ENCODE measurements around the gene ARHGAP10.
"Not testable (repeated sequence)": the region's sequence is repeated elsewhere in the genome, so short reads cannot be mapped to it uniquely, and the experiment has no call there.

Gene ARHGAP10

DNA sequence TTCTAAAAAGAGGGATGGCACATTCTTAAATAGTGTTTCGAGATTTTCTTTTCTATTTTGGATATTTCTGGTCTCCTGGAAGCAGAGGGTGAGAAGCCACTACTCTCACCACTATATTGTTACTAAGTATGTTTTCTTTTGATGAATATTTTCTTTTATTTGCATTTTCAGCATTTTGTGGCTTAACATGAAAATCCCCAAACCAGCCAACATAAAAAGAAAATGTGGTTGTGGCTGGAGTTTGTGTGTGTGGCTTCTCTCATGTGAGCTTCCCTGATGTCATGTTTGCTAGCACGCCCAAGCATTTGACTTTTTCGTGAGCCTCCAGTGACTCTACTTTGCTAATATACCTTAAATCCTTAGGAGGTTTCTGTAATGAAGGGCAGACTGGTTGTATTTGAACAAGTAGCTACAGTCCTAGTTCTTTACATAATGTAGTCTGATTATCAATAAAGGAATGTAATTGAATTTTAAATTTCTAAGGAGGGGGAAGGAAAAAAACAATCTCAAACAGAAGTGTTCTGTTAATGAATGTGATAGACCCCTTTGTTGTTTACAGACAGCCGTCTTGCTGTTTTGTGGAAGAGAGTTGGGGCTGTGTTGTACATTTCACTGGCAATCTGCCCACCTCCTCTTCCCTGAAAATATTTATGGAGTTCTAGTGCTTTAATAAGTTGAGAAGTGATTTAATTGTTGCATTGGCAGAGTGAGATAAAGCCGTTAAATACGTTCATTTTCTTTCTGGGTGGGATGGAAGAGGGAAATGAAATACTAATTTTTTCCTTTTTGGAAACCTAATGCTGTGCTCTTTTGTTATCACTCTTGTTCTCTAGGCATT is 114.6 kb downstream of the ARHGAP10 start:
- in situ Hi-C loops (cut with MboI; ENCODE audit: low sequenced_read_pairs) = no loop called here

DNA sequence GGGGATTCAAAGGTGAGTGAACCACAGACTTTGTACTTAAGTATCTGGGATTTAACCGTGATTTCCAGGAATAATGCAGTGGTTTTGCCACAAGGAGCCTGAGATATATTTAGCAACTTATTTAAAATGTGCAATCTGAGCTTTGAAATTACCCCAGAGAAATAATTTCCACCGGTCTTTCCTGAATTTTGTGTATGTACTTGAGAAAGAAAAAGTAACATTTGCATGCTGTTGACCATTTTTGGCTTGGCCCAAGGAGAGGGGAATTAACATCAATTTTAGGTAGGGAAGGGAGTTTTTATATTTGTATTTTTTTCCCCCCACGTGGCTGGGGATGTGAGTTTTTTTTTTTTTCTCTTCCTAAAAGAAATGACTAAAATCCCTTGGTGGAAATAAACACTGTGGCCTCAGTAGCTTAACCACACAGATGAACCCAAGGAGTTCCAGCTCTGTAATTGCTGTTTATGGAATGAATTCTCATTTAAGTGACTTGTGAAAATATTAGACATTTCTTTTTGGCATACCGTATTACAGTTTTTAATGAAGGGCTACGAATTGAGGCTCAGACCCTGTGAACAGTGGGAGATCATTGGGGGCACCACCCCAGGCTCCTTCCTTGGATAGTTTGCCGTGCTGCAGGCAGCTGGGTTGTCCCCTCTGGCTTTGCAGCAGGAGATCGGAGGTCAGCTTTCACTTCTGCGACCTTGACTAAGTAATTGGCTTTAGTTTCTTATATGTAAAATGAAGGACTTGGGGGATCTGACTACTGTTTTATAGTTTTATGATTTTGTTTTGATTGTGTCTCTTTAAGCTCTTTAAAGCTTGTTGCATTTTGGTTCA is 116.1 kb downstream of the ARHGAP10 start:
- in situ Hi-C loops (cut with MboI; ENCODE audit: low sequenced_read_pairs) = no loop called here

DNA sequence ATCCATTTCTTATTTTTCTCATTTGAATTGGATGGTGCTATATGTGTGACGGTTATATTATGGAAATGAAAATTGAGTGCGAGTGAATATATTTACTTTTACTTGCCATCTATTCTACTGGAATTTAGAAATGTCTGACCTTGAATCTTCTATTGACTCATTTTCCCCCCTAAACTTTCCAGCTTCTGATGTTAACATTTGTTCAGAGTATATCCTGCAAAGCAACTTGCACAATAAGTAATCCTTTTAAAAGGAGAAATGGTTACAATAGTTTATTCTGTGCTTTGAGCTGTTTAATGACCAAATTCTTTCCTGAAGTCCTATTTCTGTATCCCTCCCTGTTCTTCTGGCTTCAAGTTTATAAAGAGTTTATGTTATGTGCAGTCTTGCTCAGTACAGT is 116.7 kb downstream of the ARHGAP10 start:
- in situ Hi-C loops (cut with MboI; ENCODE audit: low sequenced_read_pairs) = no loop called here

DNA sequence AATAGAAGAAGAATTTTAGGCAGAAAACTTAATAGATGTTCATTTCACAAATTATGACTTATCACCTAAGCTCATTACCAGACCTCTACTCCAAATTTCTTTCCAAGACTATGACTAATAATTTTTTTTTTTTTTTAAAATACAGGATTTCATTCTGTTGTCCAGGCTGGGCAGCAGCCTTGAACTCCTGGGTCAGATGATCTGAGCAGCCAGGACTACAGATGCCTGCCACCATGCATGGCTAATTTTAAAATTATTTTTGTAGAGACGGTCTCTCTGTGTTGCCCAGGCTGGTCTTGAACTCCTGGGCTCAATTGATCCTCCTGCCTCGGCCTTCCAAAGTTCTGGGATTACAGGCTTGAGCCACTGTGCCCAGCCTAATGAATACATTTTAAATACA is 119.2 kb downstream of the ARHGAP10 start:
- in situ Hi-C loops (cut with MboI; ENCODE audit: low sequenced_read_pairs) = no loop called here

DNA sequence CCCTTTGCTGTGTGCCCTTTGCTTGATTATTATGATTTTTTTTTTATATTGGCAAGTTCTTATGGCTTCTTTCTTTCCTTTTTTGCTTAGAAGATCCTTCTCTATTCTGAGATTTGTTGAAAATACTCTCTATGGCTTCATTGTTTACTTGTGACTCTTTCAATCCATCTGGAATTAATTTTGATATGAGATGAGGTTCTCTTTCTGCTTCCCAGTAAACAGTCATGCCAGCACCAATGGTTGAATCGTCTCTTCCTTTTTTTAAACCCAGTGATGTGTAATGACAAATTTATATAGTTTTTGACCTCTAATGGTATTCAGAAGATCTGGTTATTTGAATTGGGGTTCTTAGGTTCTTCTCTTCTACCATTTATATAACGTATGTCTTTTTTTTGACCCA is 121.8 kb downstream of the ARHGAP10 start:
- in situ Hi-C loops (cut with MboI; ENCODE audit: low sequenced_read_pairs) = no loop called here

DNA sequence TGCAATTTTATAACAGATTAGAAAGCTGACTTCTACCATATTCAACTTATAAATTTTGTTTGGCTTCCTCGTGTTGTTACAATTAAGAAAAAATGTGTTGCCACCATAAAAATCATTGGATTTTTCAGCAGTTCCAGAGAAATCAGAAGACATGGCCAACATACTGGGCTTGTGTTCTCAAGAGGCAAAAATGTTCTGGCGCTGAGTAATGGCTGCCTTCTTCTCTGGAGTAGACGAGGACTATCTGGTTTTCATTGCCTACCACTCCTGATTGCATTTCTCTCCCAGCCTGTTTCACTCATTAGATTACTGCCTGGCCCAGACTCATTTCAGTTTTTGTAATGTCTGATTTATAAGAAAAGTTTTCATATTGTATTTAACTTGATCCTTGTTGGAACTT is 122.3 kb downstream of the ARHGAP10 start:
- in situ Hi-C loops (cut with MboI; ENCODE audit: low sequenced_read_pairs) = no loop called here

DNA sequence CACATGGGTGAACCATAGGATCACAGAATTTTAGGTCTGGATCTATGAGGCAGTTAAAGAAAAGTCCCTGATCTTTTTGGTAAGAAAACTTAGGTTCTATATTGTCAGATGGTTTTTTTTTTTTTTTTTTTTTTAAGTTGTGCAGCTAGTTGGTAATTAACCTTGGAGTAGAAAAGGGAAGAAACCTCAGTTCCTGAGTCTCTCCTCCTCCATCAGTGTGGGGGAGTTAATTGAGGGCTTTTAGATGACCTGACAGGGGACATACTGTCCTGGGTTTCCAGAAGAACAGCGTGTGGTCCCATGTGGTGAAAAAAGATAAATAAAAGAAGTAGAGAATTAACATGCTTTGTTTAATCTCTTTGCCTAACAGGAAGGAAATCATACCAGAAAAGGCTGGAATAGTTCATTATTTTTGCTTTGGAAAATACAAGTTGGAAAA is 123.7 kb downstream of the ARHGAP10 start:
- in situ Hi-C loops (cut with MboI; ENCODE audit: low sequenced_read_pairs) = no loop called here

DNA sequence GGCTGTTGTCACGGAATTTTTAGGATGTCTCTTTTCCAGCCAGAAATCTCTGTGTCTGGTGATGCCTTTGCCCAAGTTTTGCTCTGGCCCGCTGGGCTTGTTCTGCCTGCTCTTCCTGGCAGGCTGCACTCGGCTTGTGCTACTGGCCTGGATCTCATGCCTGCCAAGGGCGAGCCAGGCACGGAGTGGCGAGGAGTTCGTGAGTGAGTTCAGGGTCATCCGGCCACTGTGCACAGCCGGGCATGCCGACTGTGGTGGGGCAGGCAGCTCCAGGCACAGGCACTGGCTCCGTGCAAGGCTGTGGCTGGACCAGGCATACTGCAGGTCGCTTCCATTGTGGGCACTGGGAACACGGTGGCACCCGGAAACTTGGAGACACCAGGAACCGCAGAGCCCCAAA is 129.1 kb downstream of the ARHGAP10 start:
- in situ Hi-C loops (cut with MboI; ENCODE audit: low sequenced_read_pairs) = no loop called here

DNA sequence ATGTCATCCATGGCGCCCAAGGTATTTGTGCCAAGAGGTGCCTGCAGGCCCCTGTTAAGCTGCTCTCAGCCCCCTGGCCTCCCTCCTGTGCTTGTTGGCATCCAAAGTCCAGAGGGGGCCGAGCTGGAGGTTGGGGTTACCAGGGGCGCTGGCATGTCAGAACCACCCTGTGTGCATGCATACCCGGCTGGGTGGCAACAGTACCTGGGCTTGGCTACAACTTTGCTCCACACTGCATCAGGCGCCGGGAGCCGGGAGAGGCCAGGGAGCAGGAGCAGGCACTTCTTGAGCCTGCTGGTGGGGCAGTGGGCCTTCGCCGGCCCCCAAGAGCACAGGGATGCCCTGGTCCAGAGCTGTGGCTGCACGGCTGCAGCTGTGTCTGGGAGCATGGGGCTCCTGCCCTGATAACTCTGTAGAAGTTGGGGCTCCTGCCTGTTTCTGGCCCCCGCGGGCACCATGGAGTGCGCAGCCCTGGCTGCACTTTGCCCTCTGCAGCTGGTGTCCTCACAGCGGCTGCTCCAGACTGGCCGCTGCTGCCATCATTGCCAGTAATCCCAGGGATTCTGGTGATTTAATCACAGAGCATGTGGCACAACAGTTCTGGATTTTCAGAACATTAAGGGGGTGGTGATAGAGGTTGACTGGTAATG is 130.3 kb downstream of the ARHGAP10 start:
- in situ Hi-C loops (cut with MboI; ENCODE audit: low sequenced_read_pairs) = no loop called here

DNA sequence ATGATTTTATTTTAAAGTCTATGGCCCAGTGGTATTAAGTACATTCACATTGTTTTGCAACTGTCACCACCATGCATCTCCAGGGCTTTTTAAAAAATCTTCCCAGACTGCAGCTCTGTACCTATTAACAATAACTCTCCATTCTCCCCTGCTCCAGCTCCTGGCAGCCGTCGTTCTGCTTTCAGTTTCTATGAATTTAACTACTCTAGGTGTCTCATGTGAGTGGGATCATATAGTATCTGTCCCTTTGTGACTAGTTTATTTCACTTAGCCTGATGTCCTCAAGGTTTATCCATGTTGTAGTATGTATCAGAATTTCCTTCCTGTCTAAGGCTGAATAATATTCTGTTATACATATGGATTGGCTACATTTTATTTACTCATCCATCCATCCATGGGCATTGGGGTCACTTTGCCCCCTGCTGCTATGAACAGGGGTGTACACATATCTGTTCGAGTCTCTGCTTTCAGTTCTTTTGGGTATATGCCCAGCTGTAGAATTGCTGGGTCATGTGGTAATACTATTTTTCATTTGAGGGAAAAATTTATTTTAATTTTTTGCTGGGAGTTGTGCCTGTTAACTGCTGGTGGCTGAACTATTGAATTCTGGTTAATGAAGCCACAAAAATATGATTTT is 131.3 kb downstream of the ARHGAP10 start:
- in situ Hi-C loops (cut with MboI; ENCODE audit: low sequenced_read_pairs) = no loop called here

DNA sequence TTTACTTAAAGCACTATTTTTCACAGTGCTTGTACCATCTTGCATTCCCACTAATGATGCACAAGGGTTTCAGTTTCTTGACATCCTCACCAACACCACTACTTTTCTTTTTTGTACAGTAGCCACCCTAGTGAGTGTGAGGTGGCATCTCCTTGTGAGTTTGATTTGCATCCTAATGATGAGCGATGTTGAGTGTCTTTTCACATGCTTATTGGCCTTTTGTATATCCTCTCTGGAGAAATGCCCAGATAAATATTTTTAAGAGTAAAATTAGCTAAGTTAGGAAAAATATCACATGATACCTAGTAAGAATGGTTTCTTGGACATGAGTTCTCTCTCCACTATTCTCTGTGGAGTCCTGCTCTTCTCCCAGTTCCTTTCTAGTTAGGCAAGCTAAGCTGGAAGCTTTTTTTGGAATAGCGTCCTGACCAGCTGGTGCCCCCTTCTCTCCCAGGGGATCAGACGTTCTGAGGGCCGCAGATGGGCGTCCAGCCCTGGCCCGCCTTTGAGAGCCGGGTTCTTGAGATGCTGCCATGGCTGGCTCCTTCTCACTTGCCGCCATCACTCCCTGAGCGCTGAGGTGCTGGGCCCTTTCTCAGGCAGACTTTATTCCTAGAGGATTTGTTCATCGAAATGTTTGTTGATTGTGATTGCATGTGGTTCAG is 132.1 kb downstream of the ARHGAP10 start:
- in situ Hi-C loops (cut with MboI; ENCODE audit: low sequenced_read_pairs) = no loop called here

DNA sequence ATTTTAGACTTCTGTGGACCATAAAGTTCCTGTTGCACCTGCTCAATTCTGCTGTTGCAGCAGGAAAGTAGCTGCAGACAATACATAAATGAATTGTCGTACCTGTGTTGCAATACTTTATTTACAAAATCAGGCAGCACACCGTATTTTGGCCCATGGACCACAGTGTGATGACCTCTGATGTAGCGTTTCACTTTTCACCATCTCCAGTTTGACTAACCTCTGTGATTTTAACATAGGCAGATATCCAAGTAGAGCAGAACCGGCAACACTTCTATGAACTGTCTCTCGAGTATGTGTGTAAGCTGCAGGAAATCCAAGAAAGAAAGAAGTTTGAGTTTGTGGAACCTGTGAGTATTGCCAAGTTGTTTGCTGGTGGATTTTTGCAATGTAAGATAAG is 132.7 kb downstream of the ARHGAP10 start:
- in situ Hi-C loops (cut with MboI; ENCODE audit: low sequenced_read_pairs) = no loop called here

DNA sequence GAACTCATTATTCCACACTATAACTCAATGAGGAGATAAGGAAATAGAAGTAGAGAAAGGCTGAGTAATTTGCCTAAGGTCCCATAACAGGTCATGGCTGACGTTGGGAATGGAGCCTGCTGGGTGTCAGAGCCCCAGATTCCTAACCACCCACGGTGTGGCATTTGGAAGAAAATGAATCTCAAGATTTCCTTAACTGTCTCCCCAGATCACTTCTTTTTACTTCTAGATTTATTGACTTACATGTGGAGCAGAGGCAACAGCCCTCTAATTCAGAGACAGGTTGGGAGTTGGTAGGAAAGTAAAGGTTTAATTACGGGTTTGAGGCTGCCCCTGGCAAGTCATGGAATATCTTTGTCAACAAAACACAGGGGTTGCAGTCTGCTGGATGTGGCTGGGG is 134.0 kb downstream of the ARHGAP10 start:
- in situ Hi-C loops (cut with MboI; ENCODE audit: low sequenced_read_pairs) = no loop called here

DNA sequence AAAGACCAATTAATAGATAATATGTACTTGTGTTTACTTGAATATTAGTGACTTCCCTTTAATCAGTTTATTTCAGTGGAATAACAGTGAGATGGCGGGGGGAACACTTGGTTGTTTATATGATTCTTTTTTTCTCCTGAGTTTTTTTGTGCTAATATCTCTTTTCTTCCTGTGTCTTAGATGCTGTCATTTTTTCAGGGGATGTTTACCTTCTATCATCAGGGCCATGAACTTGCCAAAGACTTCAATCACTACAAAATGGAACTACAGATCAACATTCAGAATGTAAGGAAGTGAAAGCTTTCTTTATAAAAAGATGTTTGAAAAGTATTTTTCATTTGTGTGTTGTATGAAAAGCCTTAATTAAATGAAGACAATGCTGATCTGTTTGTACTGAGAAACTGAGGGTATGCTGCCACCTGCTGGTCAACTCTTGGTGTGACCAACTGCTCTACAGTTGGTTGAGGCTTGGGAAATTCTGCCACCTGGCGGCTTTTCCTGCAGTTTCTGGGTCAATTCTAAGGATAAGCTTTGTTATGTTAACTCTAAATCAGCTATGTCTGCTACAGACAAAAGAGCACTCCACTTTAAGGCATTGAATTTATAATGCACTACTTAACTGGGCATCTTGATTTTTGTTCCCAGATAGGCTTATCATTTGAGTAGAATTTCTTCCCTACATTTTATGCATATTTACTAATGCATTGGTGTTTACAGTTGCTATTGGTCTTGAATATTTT is 134.8 kb downstream of the ARHGAP10 start:
- in situ Hi-C loops (cut with MboI; ENCODE audit: low sequenced_read_pairs) = no loop called here

DNA sequence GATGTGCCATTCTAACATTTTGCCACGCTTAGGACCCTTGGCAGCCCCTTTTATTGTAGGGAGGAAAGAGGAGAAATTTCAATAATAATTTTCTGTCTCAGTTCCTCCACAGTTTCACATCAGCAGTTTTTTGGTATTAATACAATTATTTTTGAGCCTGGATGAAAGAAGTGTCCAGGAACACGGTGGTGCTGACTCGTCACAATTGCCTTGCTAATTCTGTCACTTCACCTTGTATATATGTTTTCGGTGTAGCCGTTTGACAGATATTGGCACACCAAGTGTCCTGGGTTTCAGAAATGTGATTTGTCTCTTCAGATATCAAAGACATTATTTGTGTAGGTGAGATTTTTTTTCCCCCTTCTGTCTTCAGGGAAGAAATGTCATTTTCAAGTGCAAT is 142.2 kb downstream of the ARHGAP10 start:
- in situ Hi-C loops (cut with MboI; ENCODE audit: low sequenced_read_pairs) = no loop called here

DNA sequence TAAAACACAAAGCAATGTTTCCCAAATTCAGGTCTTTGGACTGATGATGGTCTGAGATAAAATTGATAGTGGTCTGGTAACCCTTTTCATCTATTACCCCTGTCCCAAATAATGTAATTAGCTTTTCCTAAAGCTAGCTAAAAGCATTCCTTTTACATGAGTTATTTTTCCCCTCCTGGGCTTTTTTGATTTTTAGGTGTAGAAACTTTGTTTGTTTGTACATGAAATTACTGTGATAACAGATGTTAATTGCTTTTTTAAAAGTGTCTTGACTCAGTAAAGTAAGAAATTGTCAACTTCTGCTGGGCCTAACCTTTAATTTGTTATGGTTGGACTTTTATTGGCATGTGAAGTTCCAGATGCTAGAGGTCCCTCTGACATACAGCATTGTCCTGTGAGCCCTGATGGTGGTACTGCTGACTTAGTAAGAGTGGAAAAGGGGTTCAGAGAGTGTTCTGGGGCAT is 145.5 kb downstream of the ARHGAP10 start:
- in situ Hi-C loops (cut with MboI; ENCODE audit: low sequenced_read_pairs) = no loop called here

DNA sequence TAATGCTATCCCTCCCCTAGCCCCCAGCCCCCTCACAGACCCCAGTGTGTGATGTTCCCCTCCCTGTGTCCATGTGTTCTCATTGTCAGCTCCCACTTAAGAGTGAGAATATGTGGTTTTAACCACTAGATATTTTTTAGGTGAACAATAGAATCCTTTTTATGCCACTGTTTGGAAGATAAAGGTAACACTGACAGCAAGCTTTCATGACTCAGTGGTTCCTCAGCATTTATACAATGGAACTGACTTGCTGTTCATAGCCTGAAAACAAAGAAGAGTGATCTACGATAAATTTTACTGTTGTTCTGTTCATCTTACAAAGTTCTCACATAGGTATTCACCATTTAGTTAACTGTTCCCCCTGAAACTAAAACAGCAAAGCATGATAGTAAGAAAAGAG is 147.8 kb downstream of the ARHGAP10 start:
- in situ Hi-C loops (cut with MboI; ENCODE audit: low sequenced_read_pairs) = no loop called here

DNA sequence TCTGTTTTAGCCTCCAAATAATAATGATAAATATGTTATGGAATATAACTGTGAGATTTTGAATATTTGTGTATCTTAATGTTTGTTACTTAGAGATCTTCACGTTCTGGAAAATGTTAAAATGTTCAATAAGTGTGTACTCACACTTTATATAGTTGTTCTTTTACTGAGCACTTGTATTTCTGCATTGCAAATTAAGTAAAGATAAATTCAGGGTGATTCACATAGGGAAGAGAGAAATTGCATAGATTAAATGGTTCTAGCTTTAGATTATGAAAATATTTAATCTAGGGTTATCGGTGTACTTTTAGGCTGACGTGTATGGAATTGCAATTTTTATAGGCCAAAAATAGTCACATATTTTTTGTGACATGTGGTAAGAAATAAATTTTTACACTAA is 148.6 kb downstream of the ARHGAP10 start:
- in situ Hi-C loops (cut with MboI; ENCODE audit: low sequenced_read_pairs) = no loop called here

DNA sequence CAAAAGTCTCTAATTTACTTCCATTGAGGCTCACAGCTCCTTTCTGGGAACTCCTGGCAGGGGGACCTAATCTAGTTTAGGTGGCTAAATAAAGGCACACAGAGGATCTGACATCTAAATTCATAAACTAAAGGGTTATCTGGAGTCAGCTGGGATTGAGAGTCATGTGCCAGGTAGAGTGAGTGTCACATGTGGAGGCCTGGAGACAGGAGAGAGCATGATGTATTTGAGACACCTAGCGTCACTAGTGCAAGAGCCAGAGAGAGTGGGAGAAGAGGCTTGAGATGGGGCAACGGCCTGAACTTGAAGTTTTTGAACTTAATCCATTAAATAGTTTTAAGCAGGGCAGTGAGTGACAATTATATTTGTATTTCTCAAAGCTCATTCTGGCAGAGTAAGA is 152.6 kb downstream of the ARHGAP10 start:
- in situ Hi-C loops (cut with MboI; ENCODE audit: low sequenced_read_pairs) = no loop called here

DNA sequence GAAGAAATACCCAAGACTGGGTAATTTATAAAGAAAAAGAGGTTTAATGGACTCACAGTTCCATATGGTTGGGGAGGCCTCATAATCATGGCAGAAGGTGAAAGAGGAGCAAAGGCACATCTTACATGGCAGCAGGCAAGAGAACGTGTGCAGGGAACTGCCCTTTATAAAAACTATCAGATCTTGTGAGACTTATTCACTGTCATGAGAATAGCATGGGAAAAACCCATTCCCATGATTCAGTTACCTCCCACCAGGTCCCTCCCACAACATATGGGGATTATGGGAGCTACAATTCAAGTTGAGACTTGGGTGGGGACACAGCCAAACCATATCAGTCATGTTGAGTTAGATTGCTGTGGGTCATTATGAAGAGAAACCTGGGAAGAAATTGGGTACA is 153.3 kb downstream of the ARHGAP10 start:
- in situ Hi-C loops (cut with MboI; ENCODE audit: low sequenced_read_pairs) = not testable (repeated sequence)

All from HL-60/S4 (cell line).